LNCaP clone FGC (cell line): ENCODE measurements around the gene MIGA2.

Source experiments
- DNase-seq: peaks from one replicate; pipeline ENCODE4 v3.0.0-alpha.2; 2011; ENCODE audit warnings: low read depth
- H3K4me3 ChIP-seq: 2 replicates; pipeline ENCODE4 v1.5.1; 2011; ENCODE audit warnings: mild to moderate bottlenecking, low read depth, low read length, control low read depth
- TF ChIP-seq, protein P1 (sequence below): IDR thresholded peaks from 2 replicates; pipeline ENCODE4 v1.5.1; 2012; ENCODE audit warnings: mild to moderate bottlenecking; ENCODE audit not compliant: control insufficient read depth, insufficient read depth; ENCODE audit errors: extremely low read depth

The MIGA2 gene

DNA sequence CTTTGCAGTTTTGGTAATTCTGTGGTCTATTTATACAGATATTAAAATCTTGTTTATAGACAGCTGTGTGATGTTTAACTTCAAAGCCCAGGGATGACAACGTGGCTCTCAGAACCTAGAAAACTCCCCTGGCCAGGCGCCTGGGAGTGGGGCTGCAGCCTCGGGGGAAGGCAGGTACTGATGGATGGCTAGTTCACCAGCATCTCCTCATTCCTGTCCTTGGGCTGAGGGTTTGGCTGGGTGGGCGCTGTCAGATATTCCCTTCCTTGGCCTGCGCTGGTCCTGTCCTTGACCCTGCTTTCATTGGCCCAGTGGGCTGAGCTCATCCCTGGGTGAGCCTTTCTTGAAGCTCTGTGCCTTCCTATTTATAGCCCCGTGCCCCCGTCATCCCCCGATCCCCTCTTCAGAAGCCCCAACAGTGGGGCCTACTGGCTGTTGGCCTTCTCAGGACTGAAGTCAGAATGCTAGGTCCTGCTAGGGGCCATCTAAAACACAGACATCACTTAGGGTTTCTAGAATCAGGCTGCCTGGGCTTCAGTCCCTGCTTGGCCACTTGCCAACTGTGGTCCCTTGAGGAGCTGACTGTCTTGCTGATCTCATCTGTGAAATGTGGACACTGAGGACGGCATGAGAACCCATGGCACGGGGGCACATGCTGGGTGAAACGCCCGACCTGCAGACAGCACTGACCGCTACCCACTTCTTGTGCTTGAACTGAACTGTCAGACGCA lies 29.2 kb upstream of the MIGA2 start:
- TF ChIP-seq, protein P1, sequence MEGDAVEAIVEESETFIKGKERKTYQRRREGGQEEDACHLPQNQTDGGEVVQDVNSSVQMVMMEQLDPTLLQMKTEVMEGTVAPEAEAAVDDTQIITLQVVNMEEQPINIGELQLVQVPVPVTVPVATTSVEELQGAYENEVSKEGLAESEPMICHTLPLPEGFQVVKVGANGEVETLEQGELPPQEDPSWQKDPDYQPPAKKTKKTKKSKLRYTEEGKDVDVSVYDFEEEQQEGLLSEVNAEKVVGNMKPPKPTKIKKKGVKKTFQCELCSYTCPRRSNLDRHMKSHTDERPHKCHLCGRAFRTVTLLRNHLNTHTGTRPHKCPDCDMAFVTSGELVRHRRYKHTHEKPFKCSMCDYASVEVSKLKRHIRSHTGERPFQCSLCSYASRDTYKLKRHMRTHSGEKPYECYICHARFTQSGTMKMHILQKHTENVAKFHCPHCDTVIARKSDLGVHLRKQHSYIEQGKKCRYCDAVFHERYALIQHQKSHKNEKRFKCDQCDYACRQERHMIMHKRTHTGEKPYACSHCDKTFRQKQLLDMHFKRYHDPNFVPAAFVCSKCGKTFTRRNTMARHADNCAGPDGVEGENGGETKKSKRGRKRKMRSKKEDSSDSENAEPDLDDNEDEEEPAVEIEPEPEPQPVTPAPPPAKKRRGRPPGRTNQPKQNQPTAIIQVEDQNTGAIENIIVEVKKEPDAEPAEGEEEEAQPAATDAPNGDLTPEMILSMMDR, result no peak
- no peak for DNase-seq
- H3K4me3 ChIP-seq, result no peak overlapping the region

DNA sequence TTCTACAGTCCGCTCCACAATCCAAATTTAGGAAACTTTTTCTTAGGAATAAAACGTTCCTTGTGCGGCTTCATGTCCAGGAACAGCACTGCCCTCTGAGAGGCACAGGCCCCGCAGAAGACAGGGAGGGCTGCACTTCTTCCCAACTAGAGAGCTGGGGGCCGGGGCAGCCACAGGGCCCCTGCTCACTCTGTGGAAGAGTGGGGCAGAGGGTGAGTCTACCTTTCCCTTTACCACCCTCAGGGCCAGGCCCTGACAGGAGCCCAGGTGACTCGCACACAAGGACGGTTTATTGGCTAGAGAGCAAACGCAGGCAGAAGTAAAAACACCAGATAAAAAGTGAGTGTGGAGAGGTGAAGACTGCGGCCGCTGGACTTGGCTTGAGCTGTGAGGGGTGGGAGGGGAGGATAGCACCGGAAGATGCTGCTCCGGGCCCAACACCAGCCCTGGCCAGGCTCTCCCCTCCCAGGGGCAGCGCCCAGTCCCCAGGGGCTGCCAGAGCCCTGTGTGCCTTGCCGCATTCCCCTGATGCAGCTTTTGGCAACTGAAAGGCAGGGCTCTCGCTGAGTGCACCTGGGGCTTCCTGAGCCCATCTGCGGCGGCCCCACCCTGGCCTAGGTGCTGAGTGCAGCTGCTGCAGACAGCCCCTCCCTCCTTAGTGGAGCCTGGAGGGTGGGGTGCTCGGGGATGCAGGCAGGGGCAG lies 28.5 kb upstream of the MIGA2 start:
- TF ChIP-seq, protein P1, result no peak
- DNase-seq, result no peak

DNA sequence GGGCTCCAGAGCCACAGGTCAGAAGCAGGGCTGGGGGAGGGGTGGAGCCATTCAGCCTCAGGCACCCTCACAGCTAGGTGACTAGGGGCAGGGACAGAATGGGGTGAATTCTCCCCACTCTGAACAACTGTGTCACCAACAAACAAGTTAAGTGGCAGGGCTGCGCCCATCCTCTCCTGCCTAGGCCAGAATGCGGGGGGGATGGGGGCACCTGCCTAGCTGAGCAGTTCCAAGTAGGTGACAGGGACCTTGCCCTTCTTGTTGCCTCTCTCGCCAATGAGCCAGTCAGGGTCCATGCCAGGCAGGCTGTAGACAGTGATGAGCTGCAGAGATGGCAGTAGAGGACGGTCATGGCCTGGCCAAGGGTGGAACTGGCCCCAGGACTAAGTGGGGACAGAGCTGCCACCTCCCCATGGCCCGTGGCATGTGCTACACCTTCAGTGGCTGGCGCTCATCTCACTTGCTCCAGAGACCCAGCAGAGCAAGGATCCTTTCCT lies 27.9 kb upstream of the MIGA2 start:
- DNase-seq, result no peak
- no peak overlapping the region for H3K4me3 ChIP-seq
- TF ChIP-seq, protein P1, result no peak

More for the DNA sequence above, 28.5 kb upstream of the MIGA2 start:
- no peak overlapping the region for H3K4me3 ChIP-seq

DNA sequence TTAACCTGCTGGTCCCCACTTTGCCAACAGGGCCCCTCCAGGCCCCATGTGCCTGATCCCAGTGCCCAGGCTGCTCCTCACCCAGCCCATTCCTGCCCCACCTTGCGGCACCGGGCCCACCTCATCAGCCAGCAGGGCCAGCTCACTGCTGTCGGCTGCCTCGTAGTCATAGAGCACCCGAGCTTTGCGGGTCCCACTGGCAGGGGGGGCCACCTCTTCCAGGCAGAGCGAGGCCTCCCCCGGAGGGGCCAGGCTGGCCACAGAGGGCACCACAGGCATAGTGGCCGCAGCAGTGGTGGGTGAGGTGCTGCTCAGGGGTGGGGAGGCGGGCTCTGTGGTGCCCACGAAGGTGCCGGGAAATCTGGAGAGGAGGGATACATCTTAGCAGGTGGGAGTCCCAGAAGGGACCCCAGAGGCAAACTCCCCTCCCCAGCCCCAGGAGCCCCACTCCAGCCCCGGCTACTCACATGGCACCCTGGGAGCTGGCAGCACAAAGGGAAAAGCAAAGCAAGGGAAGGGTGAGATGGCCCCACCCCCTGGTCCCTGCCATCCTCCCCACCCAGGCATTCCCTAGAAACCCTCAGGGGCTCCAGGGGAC lies 27.3 kb upstream of the MIGA2 start:
- no peak for DNase-seq
- H3K4me3 ChIP-seq, result no peak overlapping the region
- TF ChIP-seq, protein P1, result no peak

DNA sequence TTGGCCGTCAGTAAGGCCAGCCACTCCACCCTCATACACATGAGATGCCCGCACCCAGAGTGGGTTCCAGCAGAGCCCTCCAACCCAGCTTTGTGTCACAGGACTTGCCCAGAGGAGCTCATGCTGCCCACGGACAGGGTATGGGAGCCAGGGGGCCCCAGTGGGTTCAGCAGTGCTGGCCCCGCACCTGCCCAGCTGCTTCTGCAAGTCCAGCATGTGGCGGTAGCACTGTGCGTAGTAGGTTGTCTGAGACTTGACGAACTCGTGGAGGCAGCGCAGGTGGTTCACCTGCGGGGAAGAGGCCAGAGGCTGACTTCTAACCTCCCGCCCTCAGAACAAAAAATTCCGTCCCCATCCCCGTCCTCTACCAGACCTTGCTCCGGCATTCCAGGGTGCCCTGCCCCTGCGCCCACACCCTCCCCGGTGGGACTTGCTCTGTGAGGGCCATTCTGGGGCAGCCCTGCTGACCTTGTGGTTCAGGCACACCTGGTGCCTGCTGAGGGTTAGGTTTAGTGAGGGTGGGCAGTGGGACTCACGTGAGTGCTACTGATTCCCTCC lies 26.8 kb upstream of the MIGA2 start:
- no peak for DNase-seq
- H3K4me3 ChIP-seq, result no peak overlapping the region
- TF ChIP-seq, protein P1, result no peak

DNA sequence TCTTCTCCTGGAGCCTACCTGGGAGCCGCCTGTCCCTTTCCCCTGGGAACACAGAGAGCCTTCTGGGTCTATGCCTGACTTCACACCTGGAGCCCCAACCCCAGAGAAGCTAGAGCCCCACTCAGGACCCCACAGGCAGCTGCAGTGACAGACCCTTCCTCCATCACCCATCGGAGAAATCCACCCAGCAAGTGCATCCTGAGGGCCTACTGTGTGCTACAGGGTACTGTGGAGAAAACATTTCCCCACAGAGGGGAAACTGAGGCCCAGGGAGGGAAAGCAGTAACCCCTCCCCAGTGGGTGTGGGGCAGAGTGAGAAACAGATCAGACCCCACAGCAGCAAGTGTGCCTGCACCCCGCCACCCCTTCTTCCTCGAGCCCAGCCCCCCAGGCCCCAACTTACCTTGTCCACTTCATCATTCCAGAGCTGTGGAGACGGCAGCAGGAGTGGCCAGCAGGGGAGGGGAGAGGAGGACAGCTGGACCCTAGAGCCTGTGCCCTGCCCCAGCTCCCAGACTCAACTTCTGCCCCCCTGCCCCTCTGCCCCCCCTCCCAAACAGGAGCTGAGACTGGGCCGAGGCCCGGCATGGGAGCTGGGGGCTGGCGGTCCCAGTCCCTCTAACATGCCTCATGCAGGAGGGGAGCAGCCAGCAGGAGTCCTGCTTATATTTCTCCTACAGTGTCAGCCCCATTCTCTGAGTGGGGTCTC lies 26.0 kb upstream of the MIGA2 start:
- no peak overlapping the region for H3K4me3 ChIP-seq
- TF ChIP-seq, protein P1, result no peak
- no peak for DNase-seq
